ENCODE measurements around the gene SFXN4. TPM values are rescaled to one million over a fixed set of nuclear protein-coding genes. Genes with fewer than 3 reads are reported as not detected.

The SFXN4 gene
- total RNA-seq (2022; extraction: Qiagen RNA extraction) = 43.3 to 53.1 TPM (median 48.2 TPM) in 5 replicates

GRCh38 chr10:119165171-119166117 is at the start of gene SFXN4:
Gene SFXN4 (minus strand): TSS chr10:119165714. CDS start chr10:119165647, 67 bp downstream.

GRCh38 chr10:119207366-119207666 is 41.8 kb upstream of the SFXN4 start, which contains the start of gene GRK5:
Gene GRK5 (plus strand): TSS chr10:119207571. CDS start chr10:119207918, 347 bp downstream.

GRCh38 chr10:119178372-119179119 is 13.0 kb upstream of the SFXN4 start, which contains the start of gene PRDX3:
Gene PRDX3 (minus strand): TSS chr10:119178812. CDS start chr10:119178790, 22 bp downstream.

GRCh38 chr10:119103903-119104653 is 61.4 kb downstream of the SFXN4 start, which contains the start of gene DENND10:
Gene DENND10 (plus strand): TSS chr10:119104113. CDS start chr10:119104143, 30 bp downstream.

Other genes with a start within 250 kb of the SFXN4 start
- gene NANOS1, start 136.0 kb downstream of the SFXN4 start, total RNA-seq (2022; extraction: Qiagen RNA extraction) = 1.6 to 3.2 TPM (median 2.9 TPM) in 5 replicates
- 111 to 155 TPM (median 134 TPM) in 5 replicates for gene EIF3A, start 84.9 kb downstream of the SFXN4 start, total RNA-seq (2022; extraction: Qiagen RNA extraction)
- 46.8 to 63.6 TPM (median 58.5 TPM) in 5 replicates for gene DENND10, start 61.6 kb downstream of the SFXN4 start, total RNA-seq (2022; extraction: Qiagen RNA extraction)
- 299 to 330 TPM (median 326 TPM) in 5 replicates for gene PRDX3, start 13.1 kb upstream of the SFXN4 start, total RNA-seq (2022; extraction: Qiagen RNA extraction)
- 10.9 to 12.7 TPM (median 12.1 TPM) in 5 replicates for gene GRK5, start 41.9 kb upstream of the SFXN4 start, total RNA-seq (2022; extraction: Qiagen RNA extraction)